Measurements from ENCODE around the gene CCDC120.

CCDC120 gene

GRCh38 chrX:49060914-49061313 is 2.1 kb downstream of the CCDC120 start:
- Histone ChIP-seq H3K4me1 (ENCODE audit: low read depth, poor library complexity, severe bottlenecking) (no peaks in the 10 kb centered on the region), H3K27me3 (ENCODE audit: insufficient read depth, low read depth) (no peaks in the 10 kb centered on the region), H3K9ac (no peak overlapping the region)

GRCh38 chrX:49061490-49061889 is 2.7 kb downstream of the CCDC120 start:
- H3K9ac ChIP-seq: no peak overlapping the region
- H3K79me2 ChIP-seq (ENCODE audit: insufficient read depth, low read depth): no peaks in the 10 kb centered on the region
- H3K27me3 ChIP-seq (ENCODE audit: insufficient read depth, low read depth): no peaks in the 10 kb centered on the region
- no peak overlapping the region for H3K27ac ChIP-seq
- H3K4me3 ChIP-seq (IDR thresholded peaks at IDR 0.05; ENCODE audit: insufficient read depth, low read depth, low read length): no peak overlapping the region
- H2AFZ ChIP-seq (ENCODE audit: low read depth): no peak overlapping the region
- no peaks in the 10 kb centered on the region for H3K4me1 ChIP-seq (ENCODE audit: low read depth, poor library complexity, severe bottlenecking)
- no peaks in the 10 kb centered on the region for H3K36me3 ChIP-seq (ENCODE audit: insufficient read depth)
- no peak for TF ChIP-seq CTCF (conservative IDR thresholded peaks at IDR 0.05; ENCODE audit: low read depth, low read length)
- no peak overlapping the region for H3K4me2 ChIP-seq
- no peaks in the 10 kb centered on the region for H4K20me1 ChIP-seq (ENCODE audit: insufficient read depth)

More at GRCh38 chrX:49060914-49061313, 2.1 kb downstream of the CCDC120 start:
- Histone ChIP-seq H3K36me3 (ENCODE audit: insufficient read depth) (no peaks in the 10 kb centered on the region), H4K20me1 (ENCODE audit: insufficient read depth) (no peaks in the 10 kb centered on the region), H3K27ac (no peak overlapping the region), H3K4me2 (no peak overlapping the region), H3K79me2 (ENCODE audit: insufficient read depth, low read depth) (no peaks in the 10 kb centered on the region), H3K4me3 (IDR thresholded peaks at IDR 0.05; ENCODE audit: insufficient read depth, low read depth, low read length) (no peak overlapping the region), H2AFZ (ENCODE audit: low read depth) (no peak overlapping the region)
- TF ChIP-seq CTCF (conservative IDR thresholded peaks at IDR 0.05; ENCODE audit: low read depth, low read length): no peak

- H3K4me3 ChIP-seq (IDR thresholded peaks at IDR 0.05; ENCODE audit: insufficient read depth, low read depth, low read length): no peak overlapping the region
- no peaks in the 10 kb centered on the region for H4K20me1 ChIP-seq (ENCODE audit: insufficient read depth)
- H3K27ac ChIP-seq: no peak overlapping the region
- H3K9ac ChIP-seq: no peak overlapping the region
- no peaks in the 10 kb centered on the region for H3K4me1 ChIP-seq (ENCODE audit: low read depth, poor library complexity, severe bottlenecking)
- H3K36me3 ChIP-seq (ENCODE audit: insufficient read depth): no peaks in the 10 kb centered on the region
- TF ChIP-seq CTCF (conservative IDR thresholded peaks at IDR 0.05; ENCODE audit: low read depth, low read length): no peak
- no peak overlapping the region for H2AFZ ChIP-seq (ENCODE audit: low read depth)
- H3K79me2 ChIP-seq (ENCODE audit: insufficient read depth, low read depth): no peaks in the 10 kb centered on the region
- no peaks in the 10 kb centered on the region for H3K27me3 ChIP-seq (ENCODE audit: insufficient read depth, low read depth)
- H3K4me2 ChIP-seq: no peak overlapping the region
Measured at GRCh38 chrX:49061916-49062315, 3.1 kb downstream of the CCDC120 start.

GRCh38 chrX:49063715-49064114 is 4.9 kb downstream of the CCDC120 start:
- Histone ChIP-seq H3K27me3 (ENCODE audit: insufficient read depth, low read depth) (no peaks in the 10 kb centered on the region), H3K79me2 (ENCODE audit: insufficient read depth, low read depth) (no peaks in the 10 kb centered on the region), H2AFZ (ENCODE audit: low read depth) (no peak overlapping the region), H3K36me3 (ENCODE audit: insufficient read depth) (no peaks in the 10 kb centered on the region), H3K9ac (no peak overlapping the region), H3K27ac (no peak overlapping the region), H3K4me1 (ENCODE audit: low read depth, poor library complexity, severe bottlenecking) (no peaks in the 10 kb centered on the region), H3K4me2 (no peak overlapping the region), H4K20me1 (ENCODE audit: insufficient read depth) (no peaks in the 10 kb centered on the region), H3K4me3 (IDR thresholded peaks at IDR 0.05; ENCODE audit: insufficient read depth, low read depth, low read length) (no peak overlapping the region)
- TF ChIP-seq CTCF (conservative IDR thresholded peaks at IDR 0.05; ENCODE audit: low read depth, low read length): no peak
